IMR-90 (cell line): Measurements from ENCODE around the gene ZNF200. TPM values are rescaled to one million over a fixed set of nuclear protein-coding genes. Genes with fewer than 3 reads are reported as not detected.

Experiments used
- ATAC-seq: fragments of 200-7000 bp; cut with Tn5 transposase; 2 replicates; pipeline ENCODE4 v1.9.1; 2020; ENCODE audit warnings: low read depth, mild to moderate bottlenecking, moderate library complexity
- BruUV-seq: library from RNA; stranded (reverse); fragments of 400-500 nt; replicated peaks from 2 replicates; lab custom pipeline; 2021; lab: Mats Ljungman, UMichigan
- CTCF ChIA-PET: fragments of 300-600 bp; formaldehyde crosslinking; extraction: SDS; loops from one replicate; lab custom pipeline; 2021; ENCODE audit warnings: antibody characterized with exemption; lab: Yijun Ruan, JAX
- POLR2A ChIA-PET: fragments of 300-600 bp; sonication (Branson Sonifier 250); formaldehyde crosslinking; loops from one replicate; lab custom pipeline; 2022; ENCODE audit warnings: antibody characterized with exemption; ENCODE audit not compliant: unreplicated experiment; lab: Charles Lee
- DNase-seq: peaks from one replicate; pipeline ENCODE4 v3.0.0; 2013
- H2AFZ ChIP-seq: replicated peaks from 2 replicates; pipeline ENCODE3; 2013; ENCODE audit warnings: low read length, mild to moderate bottlenecking; ENCODE audit not compliant: poor library complexity
- H2AK5ac ChIP-seq: 2 replicates; pipeline ENCODE4 v1.6.1; 2013; ENCODE audit warnings: low read depth, low read length, inconsistent platforms
- H2AK9ac ChIP-seq: replicated peaks from 2 replicates; pipeline ENCODE3; 2013; ENCODE audit warnings: mild to moderate bottlenecking, low read depth, low read length, moderate library complexity; ENCODE audit not compliant: poor library complexity
- H2BK120ac ChIP-seq: 2 replicates; pipeline ENCODE4 v1.6.1; 2013; ENCODE audit warnings: low read depth, low read length, inconsistent platforms
- H2BK15ac ChIP-seq: 3 replicates; pipeline ENCODE4 v1.6.1; 2013; ENCODE audit warnings: low read depth, low read length, inconsistent platforms
- H2BK20ac ChIP-seq: 2 replicates; pipeline ENCODE4 v1.6.1; 2013; ENCODE audit warnings: low read depth, mild to moderate bottlenecking, inconsistent platforms, low read length, moderate library complexity
- H2BK5ac ChIP-seq: 2 replicates; pipeline ENCODE4 v1.6.1; 2013; ENCODE audit warnings: mild to moderate bottlenecking, low read depth, low read length, inconsistent platforms; ENCODE audit not compliant: poor library complexity, severe bottlenecking
- H3K14ac ChIP-seq: replicated peaks from 2 replicates; pipeline ENCODE4 v1.6.1; 2013; ENCODE audit warnings: low read depth, low read length, inconsistent platforms
- H3K18ac ChIP-seq: 2 replicates; pipeline ENCODE4 v1.6.1; 2013; ENCODE audit warnings: low read depth, low read length, control low read depth
- H3K23ac ChIP-seq: 2 replicates; pipeline ENCODE4 v1.6.1; 2013; ENCODE audit warnings: low read depth, low read length, inconsistent platforms
- H3K27ac ChIP-seq: 2 replicates; pipeline ENCODE4 v1.5.1; 2013; ENCODE audit warnings: mild to moderate bottlenecking, control low read depth, low read length; ENCODE audit not compliant: insufficient read depth
- H3K27me3 ChIP-seq: 2 replicates; pipeline ENCODE4 v1.6.1; 2013; ENCODE audit warnings: low read length; ENCODE audit not compliant: control insufficient read depth, insufficient read depth
- H3K36me3 ChIP-seq: 2 replicates; pipeline ENCODE4 v1.6.1; 2013; ENCODE audit warnings: low read length, mixed read lengths; ENCODE audit not compliant: control insufficient read depth, insufficient read depth
- H3K4ac ChIP-seq: 2 replicates; pipeline ENCODE4 v1.6.1; 2013; ENCODE audit warnings: low read depth, low read length, inconsistent platforms
- H3K4me1 ChIP-seq: 2 replicates; pipeline ENCODE4 v1.6.1; 2013; ENCODE audit warnings: low read length, mixed read lengths; ENCODE audit not compliant: control insufficient read depth, insufficient read depth
- H3K4me2 ChIP-seq: 2 replicates; pipeline ENCODE4 v1.6.1; 2013; ENCODE audit warnings: low read depth, mild to moderate bottlenecking, control low read depth, low read length, moderate library complexity
- H3K4me3 ChIP-seq: 2 replicates; pipeline ENCODE4 v1.5.1; 2013; ENCODE audit warnings: low read depth, mild to moderate bottlenecking, control low read depth, low read length, moderate library complexity; ENCODE audit not compliant: insufficient read depth
- H3K56ac ChIP-seq: 2 replicates; pipeline ENCODE4 v1.6.1; 2013; ENCODE audit warnings: low read length, inconsistent platforms; ENCODE audit not compliant: insufficient read depth; ENCODE audit errors: extremely low read depth
- H3K79me1 ChIP-seq, 2 experiments: 2 replicates each; pipeline ENCODE4 v1.6.1; 2013; ENCODE audit warnings: low read length in 2 of 2, inconsistent platforms in 1 of 2, low read depth in 1 of 2
- H3K9ac ChIP-seq: 2 replicates; pipeline ENCODE4 v1.6.1; 2013; ENCODE audit warnings: low read depth, low read length, control low read depth
- H3K9me1 ChIP-seq: 2 replicates; pipeline ENCODE4 v1.6.1; 2013; ENCODE audit warnings: low read length, inconsistent platforms; ENCODE audit not compliant: insufficient read depth
- H3K9me3 ChIP-seq: 2 replicates; pipeline ENCODE4 v1.6.1; 2013; ENCODE audit warnings: low read length; ENCODE audit not compliant: control insufficient read depth, insufficient read depth
- H4K20me1 ChIP-seq: 2 replicates; pipeline ENCODE4 v1.6.1; 2013; ENCODE audit warnings: low read length, inconsistent platforms; ENCODE audit not compliant: insufficient read depth
- H4K5ac ChIP-seq: 2 replicates; pipeline ENCODE4 v1.6.1; 2013; ENCODE audit warnings: mild to moderate bottlenecking, low read depth, low read length, control low read depth
- H4K8ac ChIP-seq, 2 experiments: 2 replicates each; pipeline ENCODE4 v1.6.1; 2013; ENCODE audit warnings: low read depth in 2 of 2, low read length in 2 of 2, control low read depth in 1 of 2, inconsistent platforms in 1 of 2
- H4K91ac ChIP-seq: 2 replicates; pipeline ENCODE4 v1.6.1; 2013; ENCODE audit warnings: low read depth, low read length, inconsistent platforms; ENCODE audit not compliant: insufficient read depth
- BHLHE40 ChIP-seq: fragments of 150-350 bp; IDR thresholded peaks from 2 replicates; pipeline ENCODE4 v1.6.1; 2016; ENCODE audit warnings: mild to moderate bottlenecking, low read depth, low read length
- CEBPB ChIP-seq: IDR thresholded peaks from 2 replicates; pipeline ENCODE4 v1.6.1; 2012; ENCODE audit warnings: low read depth, low read length, improper control_type of control experiment
- ELK1 ChIP-seq: fragments of 150-350 bp; IDR thresholded peaks from 2 replicates; pipeline ENCODE4 v1.6.1; 2016; ENCODE audit warnings: low read depth, mild to moderate bottlenecking, low read length, moderate library complexity, borderline replicate concordance
- MAZ ChIP-seq: IDR thresholded peaks from 2 replicates; pipeline ENCODE4 v1.6.1; 2012; ENCODE audit warnings: low read depth, mild to moderate bottlenecking, low read length, improper control_type of control experiment, moderate library complexity, borderline replicate concordance
- MXI1 ChIP-seq: IDR thresholded peaks from 2 replicates; pipeline ENCODE4 v1.6.1; 2012; ENCODE audit warnings: low read depth, mild to moderate bottlenecking, low read length, moderate library complexity, borderline replicate concordance
- POLR2A ChIP-seq: IDR thresholded peaks from 2 replicates; pipeline ENCODE4 v1.6.1; 2012; ENCODE audit warnings: mild to moderate bottlenecking, low read depth, low read length
- RAD21 ChIP-seq: IDR thresholded peaks from 2 replicates; pipeline ENCODE4 v1.6.1; 2012; ENCODE audit warnings: low read length, improper control_type of control experiment
- RCOR1 ChIP-seq: IDR thresholded peaks from 2 replicates; pipeline ENCODE4 v1.6.1; 2012; ENCODE audit warnings: mild to moderate bottlenecking, low read length, improper control_type of control experiment; ENCODE audit not compliant: insufficient replicate concordance
- RFX5 ChIP-seq: IDR thresholded peaks from 2 replicates; pipeline ENCODE4 v1.8.0; 2012; ENCODE audit warnings: low read depth, mild to moderate bottlenecking, low read length, moderate library complexity
- SMC3 ChIP-seq: fragments of 150-350 bp; IDR thresholded peaks from 2 replicates; pipeline ENCODE4 v1.6.1; 2016; ENCODE audit warnings: low read depth, mild to moderate bottlenecking, antibody characterized with exemption, low read length, moderate library complexity
- WGBS, 2 experiments: methylation state at CpG; one replicate each; pipeline versions ENCODE4 v1.1.5 to v1.1.7; 2013; ENCODE audit warnings: missing lambda C conversion rate in 2 of 2; ENCODE audit not compliant: insufficient read length in 1 of 2; ENCODE audit errors: extremely low coverage in 2 of 2; 5-methylcytosine and 5-hydroxymethylcytosine counted together
- dilution Hi-C: fragments of 300-500 bp; cut with HindIII; formaldehyde crosslinking; loops from one replicate; pipeline ENCODE4 v1.14.3; 2018; ENCODE audit warnings: low sequenced_read_pairs; ENCODE audit not compliant: unreplicated experiment
- in situ Hi-C: fragments of 300-500 bp; cut with MboI; formaldehyde crosslinking; loops from 3 replicates; pipeline ENCODE4 v1.14.3; 2019; ENCODE audit warnings: low sequenced_read_pairs, inconsistent platforms, mixed read lengths
- intact Hi-C: fragments of 100-400 bp; cut with micrococcal nuclease; formaldehyde crosslinking; loops from 2 replicates; pipeline ENCODE4 v1.10.0; 2022
- polyA plus RNA-seq, 3 experiments: library from polyadenylated mRNA; depleted of rRNA; stranded (reverse); fragments of >200 nt; gene quantifications; 2 replicates each; pipeline ENCODE4 v1.2.3, GENCODE V29; 2012; ENCODE audit warnings: low replicate concordance in 1 of 3
- total RNA-seq: library from RNA; depleted of rRNA; stranded (reverse); fragments of >200 nt; gene quantifications from 2 replicates; pipeline ENCODE4 v1.2.3, GENCODE V29; 2012

Gene ZNF200
- total and polyA plus RNA-seq, 2 of the 4 experiments (the other 2 are of a cell fraction), result 3.7 to 7.5 TPM

GRCh38 chr16:3249020-3249419 lies 14.1 kb upstream of the ZNF200 start:
- Histone ChIP-seq H4K5ac (no peak overlapping the region), H3K9ac (no peak overlapping the region), H4K8ac (no peak overlapping the region), H2BK120ac (no peak overlapping the region), H3K23ac (no peak overlapping the region), H3K36me3 (no peaks in the 10 kb centered on the region), H2AK9ac (no peak overlapping the region), H2BK15ac (no peak overlapping the region), H4K20me1 (no peaks in the 10 kb centered on the region), H2AFZ (no peak overlapping the region), H2AK5ac (no peak overlapping the region), H3K4me3 (no peak overlapping the region), H3K9me1 (no peaks in the 10 kb centered on the region), H2BK5ac (no peak overlapping the region), H2BK20ac (no peak overlapping the region), H3K4me2 (no peak overlapping the region), H3K14ac (no peak overlapping the region), H3K56ac (no peak overlapping the region), H3K4ac (no peak overlapping the region), H3K18ac (no peak overlapping the region), H3K27ac (no peak overlapping the region), H3K79me1 (no peaks in the 10 kb centered on the region), H4K91ac (no peak overlapping the region), H3K4me1 (no peaks in the 10 kb centered on the region), H3K9me3 (no peaks in the 10 kb centered on the region), H3K27me3 (peaks cover 31% of the 10 kb centered on the region)
- intact Hi-C loops, result no loop called here
- ChIA-PET CTCF (no interaction called here), POLR2A (no interaction called here)
- in situ Hi-C loops, result no loop called here
- ATAC-seq, result no peak
- DNase-seq, result no peak
- TF ChIP-seq POLR2A, result no peak
- TF ChIP-seq CEBPB, result no peak
- no peak for TF ChIP-seq RFX5
- TF ChIP-seq ELK1, result no peak
- TF ChIP-seq MAZ, result no peak
- TF ChIP-seq RCOR1, result no peak
- TF ChIP-seq RAD21, result no peak
- TF ChIP-seq BHLHE40, result no peak
- TF ChIP-seq MXI1, result no peak
- no peak for TF ChIP-seq SMC3
- no TSS peak for BruUV-seq
- dilution Hi-C loops, result no loop called here
- no CpG with 5 or more reads among the region's 1 CpG for WGBS, 2 experiments
